Inflammatory macrophage treated with lipopolysaccharide for 1 hour (primary cell): Measurements from ENCODE around the gene FBXW12.
"Not testable (repeated sequence)": the region's sequence is repeated elsewhere in the genome, so short reads cannot be mapped to it uniquely, and the experiment has no call there.

Experiments
- DNase-seq, 2 donors: peaks; one replicate each; pipeline ENCODE4 v3.0.0-alpha.2; 2020 to 2022

The FBXW12 gene

GRCh38 chr3:48372862-48373435 lies 930 bp downstream of the FBXW12 start:
- DNase-seq, result no peak

DNA sequence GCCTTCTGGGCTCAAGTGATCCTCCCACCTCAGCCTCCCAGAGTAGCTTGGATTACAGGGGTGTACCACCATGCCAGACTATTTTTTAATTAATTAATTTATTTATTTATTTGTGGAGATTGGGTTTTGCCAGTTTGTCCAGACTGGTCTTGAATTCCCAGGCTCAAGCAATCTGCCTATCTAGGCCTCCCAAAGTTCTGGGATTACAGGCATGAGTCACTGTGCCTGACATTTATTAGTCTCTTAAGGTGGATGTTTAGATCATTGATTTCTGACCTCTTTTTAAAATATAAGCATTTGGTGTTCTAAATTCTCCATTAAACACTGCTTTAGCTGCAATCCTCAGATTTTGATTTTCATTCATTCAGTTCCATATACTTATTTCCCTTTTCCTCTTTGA lies 15.6 kb downstream of the FBXW12 start:
- DNase-seq, result no peak

GRCh38 chr3:48388966-48389365 lies 16.9 kb downstream of the FBXW12 start:
- DNase-seq, result no peak

DNA sequence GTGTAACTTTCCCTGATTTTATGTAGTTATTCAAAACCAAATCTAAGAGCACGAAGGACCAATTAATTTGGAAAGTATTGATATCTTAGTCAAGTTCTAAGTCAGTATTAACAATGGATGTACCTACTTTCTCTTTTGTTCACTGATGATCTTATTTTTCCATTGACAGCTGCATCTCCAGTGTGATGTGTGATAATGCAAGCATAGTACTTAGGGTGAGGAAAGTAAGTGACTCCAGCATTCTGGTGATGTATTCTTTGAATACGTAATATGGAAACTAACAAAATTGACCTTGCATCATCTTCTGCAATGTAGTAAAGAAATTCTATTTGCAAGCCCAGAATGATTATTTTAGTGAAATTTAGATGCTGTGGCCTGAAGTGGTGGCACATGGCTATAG lies 22.4 kb downstream of the FBXW12 start:
- no peak for DNase-seq

DNA sequence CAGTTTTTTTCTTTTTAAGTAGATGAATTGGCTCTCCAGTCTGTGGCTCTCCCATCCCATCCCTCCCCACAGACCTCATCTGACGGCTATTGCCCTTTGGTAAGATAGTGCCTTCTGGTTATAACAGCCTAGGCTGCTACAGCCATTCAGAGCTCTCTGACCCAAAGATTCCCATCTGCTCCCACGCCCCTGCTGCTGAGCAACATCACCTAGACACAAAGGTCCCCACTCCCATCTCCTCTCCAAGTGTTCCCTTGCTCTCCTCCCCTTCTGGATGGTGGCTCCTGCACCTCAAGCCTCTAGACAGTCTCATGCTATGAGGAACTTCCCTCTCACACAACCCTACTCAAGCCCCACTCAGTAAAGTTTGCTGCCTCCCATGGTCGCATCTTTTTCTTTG lies 23.7 kb downstream of the FBXW12 start:
- no peak for DNase-seq

DNA sequence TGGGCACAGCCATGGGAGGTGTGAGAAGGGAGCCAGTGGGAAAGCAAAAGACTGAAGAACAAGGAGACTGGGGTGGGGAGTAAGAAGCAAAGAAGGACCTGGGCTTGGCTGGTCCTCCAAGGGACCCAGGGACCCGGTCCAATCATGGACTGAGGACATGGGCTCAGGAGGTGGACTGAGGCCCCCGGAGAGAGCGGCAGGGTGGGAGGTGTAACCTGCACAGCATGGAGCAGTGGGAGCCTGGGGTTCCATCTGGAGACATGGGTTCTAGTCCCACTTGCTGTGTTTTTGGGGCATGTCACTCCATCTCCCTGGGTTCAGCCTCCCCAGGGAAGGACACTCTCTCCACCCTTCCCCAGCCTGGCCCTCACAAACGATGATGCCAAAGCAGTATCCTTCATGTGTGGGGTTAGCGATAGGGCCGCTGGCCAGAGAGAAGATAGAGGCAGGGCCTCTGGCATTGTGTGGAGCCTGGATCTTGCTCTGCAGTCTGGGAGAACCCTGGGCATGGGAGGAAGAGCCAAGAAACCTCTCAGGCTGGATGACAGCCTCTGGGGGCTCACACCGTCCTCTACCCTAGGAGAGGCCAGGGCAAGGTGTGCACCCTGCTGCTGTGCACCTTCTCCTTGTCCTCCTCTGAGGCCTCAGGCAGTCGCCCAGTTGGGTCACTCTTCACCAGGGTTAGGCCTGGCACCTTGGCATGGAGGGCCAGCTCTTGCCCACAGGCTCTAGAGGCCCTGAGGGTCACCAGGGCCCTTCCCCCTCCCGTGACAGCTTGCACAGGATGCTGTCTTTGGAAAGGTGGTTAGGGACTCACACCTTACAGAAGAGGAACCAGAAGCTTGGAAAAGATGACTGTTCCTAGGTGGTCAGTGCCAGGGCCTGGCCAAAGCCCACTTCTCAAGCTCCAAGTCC lies 26.0 kb downstream of the FBXW12 start:
- DNase-seq, result no peak

DNA sequence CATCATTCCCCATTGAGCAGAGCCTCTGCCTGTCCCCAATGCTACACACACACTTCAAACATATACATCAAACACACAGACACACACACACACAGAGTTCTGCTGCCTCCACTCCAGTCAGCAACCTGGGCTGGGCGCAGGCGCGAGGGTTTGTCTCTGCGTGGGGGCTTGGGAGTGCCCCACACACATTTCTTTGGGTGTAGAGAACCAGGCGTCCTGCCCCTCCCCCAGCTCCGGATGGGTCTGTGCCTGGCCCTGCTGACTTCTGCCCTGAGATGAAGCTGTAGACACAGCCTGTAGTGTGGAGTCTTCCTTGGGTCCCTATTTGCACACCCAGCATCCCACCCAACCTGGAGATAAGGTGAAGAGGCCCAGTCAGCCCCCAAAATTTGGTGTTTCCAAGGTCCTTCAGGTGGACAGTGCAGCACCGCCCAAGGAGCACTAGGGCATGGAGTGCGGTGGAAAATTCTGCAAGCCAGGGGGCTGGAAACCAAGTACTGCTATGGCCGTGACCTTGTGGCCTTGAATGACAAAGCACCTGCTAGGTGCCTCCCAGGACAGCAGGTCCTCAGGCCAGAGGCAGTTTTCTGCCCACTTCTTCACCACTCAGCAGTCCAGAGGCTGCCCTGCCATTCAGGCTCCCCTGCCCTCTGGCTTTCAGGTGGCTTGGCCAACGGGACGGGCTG lies 26.8 kb downstream of the FBXW12 start:
- DNase-seq, result no peak

DNA sequence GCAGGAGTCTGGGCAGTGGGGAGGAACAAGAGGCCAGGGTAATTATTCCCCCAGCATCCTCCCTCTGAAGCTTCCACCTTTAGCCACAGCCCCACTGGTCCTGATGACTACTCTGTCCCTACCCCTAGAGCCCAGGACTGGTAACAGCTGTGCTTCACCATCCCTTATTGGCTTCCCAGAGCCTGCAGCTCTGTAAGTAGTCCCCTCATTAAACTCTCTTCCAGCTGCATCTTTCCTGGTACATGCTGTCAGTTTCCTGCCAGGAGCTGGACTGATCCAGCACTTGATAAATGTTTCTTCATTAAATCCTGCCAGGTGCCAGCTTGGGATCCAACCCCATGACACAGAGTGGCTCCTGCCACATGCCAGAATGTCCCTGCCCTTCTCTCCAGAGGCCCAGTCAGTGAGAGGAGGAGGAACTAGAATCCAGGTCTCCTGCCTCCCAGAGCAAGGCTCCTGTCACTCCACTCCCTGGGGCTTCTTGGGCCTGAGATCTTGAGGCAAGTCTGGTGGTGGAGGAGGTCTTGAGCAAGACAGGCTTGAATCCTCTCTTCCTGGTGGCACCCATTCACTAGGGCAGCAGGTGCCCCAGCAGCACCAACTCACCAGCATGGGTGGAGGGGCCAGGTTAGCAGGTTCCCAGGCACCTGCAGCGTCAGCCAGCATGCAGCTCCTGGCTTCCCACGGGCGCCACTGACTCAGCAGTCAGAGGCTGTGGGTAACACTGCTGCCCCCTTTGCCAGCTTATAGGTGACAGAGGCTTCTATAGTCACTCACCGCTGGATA lies 27.6 kb downstream of the FBXW12 start:
- DNase-seq, result no peak

GRCh38 chr3:48400824-48401433 lies 28.9 kb downstream of the FBXW12 start:
- DNase-seq, result peak; percentile 28 to 61

- not testable (repeated sequence) for DNase-seq
These were observed 29.4 kb downstream of the FBXW12 start for GRCh38 chr3:48401434-48401901.

GRCh38 chr3:48402281-48402732 lies 30.3 kb downstream of the FBXW12 start:
- DNase-seq, result no peak

- DNase-seq, result no peak
These were observed 30.9 kb downstream of the FBXW12 start for GRCh38 chr3:48402907-48403306.

DNA sequence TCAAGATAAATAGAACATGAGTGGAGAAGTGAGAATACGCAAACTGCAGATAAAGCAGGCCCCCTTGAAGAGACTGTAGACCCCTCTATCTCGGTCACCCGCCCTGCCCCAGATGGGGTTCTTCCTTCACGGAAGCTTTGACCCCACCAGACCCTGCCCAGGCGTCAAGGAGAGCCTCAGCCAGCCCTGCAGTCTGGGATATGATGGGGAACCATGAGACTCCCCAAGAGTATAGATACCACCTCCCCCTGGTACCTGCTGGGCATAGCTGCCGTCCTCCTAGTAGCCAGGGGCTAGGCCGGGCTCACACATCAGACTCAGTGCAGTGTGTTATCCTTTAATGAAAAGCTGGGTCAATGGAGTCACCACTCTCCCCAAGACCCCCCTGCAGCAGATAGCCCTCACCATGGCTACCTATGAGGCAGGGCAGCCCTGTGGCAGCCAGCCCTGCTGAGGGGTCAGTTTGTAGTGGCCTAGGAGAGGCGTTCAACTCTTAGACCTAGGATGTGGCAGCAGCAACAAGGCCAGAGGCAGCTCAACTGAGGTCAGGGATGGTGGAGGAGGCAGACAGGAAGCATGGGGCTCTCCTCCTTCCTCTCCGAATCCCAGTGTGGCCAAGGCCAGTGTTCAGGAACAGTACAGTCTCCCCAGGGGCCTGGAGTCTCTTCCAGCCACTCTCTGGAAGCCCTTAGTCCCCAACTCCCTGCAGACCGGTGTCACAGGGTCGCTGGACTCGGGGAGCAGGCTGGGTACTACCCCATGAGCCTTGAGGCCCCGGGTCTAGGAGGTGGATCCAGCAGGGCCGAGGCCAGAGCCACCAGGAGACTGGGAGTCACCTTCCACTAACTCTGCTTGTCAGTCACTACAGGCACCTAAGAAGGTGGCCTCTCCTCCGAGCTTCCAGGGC lies 31.8 kb downstream of the FBXW12 start:
- DNase-seq, result no peak

GRCh38 chr3:48404440-48405342 lies 32.7 kb downstream of the FBXW12 start:
- DNase-seq, result no peak

DNA sequence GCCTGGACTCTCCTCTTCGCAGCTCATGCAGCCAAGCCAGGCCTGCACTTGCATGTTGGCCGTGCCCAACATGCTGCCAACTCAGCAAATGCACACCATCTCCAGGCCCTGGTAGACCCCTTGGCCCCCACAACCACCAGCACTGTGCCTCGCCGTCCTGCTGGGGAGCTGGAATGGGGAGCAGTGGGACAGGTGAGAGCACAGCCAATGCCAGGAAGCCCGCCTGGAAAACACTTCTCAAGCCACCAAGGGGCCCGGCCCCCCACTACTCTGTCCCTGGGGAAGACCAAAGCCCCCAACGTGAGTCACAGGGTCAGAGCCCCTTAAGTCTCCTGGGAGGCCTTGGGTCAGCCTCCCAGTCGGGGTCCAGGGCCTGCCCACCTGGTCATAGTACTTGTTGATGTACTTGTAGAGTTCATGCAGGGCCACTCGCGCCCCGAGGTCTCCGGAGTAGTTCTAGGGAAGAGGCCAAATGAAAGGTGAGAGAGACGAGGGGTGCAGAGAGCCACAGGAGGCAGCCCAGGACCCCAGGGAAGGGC lies 33.4 kb downstream of the FBXW12 start:
- no peak for DNase-seq

DNA sequence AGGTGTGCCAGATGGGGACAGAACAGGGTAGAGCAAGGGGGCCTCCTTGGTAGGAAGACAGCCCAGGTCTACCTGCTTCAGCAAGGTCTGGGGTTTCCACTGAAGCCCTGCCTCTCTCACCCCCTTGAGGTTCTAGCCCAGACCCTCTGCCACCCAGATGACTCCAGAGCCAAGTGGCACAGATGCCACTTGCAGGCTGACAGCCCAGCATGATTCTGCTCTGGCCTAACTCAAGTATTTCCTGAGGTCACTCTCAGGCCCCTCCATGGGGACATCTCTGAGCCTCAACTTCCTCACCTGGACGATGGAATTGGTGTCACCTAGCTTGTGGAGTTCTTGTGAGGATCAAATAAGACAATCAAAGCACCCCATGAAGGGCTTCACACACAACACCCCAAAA lies 34.0 kb downstream of the FBXW12 start:
- DNase-seq, result no peak

GRCh38 chr3:48406443-48407431 lies 34.7 kb downstream of the FBXW12 start:
- DNase-seq, result no peak

- no peak for DNase-seq
These were observed 35.6 kb downstream of the FBXW12 start for GRCh38 chr3:48407542-48408099.
